M059J (cell line): ENCODE data around the gene ZSCAN2. TPM values are rescaled to one million over a fixed set of nuclear protein-coding genes. Genes with fewer than 3 reads are reported as not detected.
"Not testable (repeated sequence)": the region's sequence is repeated elsewhere in the genome, so short reads cannot be mapped to it uniquely, and the experiment has no call there.

Experiments
- DNase-seq: peaks from one replicate; pipeline ENCODE4 v3.0.0-alpha.2; 2012; ENCODE audit warnings: low read depth
- total RNA-seq: library from RNA; depleted of rRNA; stranded (reverse); fragments of >200 nt; shearing (Covaris generic); gene quantifications from 2 replicates; pipeline ENCODE4 v1.2.3, GENCODE V29; 2014

ZSCAN2 gene
- total RNA-seq, 1 experiment from 2014 or later: 7.5 TPM

DNA sequence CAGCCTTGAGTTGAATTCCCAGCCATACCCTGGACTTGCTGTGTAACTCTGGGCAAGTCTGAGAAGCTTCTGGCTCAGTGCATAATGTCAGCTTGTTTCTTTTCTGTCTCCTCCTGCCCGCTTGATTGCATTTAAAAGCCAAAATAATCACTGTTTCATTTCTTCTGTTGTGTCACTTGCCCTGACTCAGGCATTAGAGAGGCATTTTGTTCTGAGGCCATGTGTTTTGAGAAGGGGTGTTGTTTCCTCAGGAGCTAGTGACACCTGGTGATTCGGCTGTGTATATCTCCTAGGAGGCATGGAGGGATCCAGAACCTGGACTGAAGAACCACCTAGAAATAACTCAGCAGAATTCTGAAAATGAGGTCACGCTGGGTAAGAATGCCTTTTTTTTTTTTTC is 37.3 kb downstream of the ZSCAN2 start:
- DNase-seq: peak; percentile 49

DNA sequence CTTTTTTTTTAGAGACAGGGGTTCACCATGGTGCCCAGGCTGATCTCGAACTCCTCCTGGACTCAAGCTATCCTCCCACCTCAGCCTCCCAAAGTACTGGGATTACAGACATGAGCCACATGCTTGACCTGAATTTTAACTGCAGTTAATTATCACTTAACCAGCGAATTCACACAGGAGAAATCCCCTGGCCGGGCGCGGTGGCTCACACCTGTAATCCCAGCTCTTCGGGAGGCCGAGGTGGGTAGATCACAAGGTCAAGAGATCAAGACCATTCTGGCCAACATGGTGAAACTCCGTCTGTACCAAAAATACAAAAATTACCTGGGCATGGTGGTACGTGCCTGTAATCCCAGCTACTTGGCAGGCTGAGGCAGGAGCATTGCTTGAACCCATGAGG is 41.1 kb downstream of the ZSCAN2 start:
- not testable (repeated sequence) for DNase-seq

DNA sequence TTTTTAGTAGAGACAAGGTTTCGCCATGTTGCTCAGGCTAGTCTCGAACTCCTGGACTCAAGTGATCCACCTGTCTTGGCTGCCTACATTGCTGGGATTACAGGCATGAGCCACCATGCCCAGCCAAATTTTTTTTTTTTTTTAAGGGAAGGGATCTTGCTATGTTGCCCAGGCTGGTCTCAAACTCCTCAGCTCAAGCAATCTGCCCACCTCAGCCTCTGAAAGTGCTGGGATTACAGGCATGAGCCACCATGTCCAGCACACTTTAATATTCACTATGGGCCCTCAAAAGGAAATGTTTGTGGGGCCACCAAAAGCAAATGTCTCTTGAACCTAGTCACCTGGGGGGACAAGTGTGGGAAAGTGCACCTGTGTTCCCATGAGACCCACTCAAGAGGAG is 41.8 kb downstream of the ZSCAN2 start:
- not testable (repeated sequence) for DNase-seq

DNA sequence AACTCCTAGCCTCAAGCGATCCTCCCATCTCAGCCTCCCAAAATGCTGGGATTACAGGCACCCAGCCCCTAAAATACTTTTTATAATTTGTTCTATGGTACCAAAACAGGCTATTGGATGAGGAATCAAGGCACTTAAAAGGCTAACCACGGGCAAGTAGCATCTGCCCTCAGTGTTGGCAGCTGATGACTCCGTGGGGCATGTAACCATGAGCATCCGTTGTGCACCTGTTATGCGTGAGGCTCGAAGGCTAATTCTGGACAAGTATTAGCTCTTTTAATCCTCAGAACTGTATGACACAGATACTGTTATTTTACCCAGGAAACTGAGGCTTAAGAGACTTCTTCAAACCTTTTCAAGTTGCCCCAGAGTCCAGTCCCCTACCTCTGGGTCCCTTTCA is 43.0 kb downstream of the ZSCAN2 start:
- no peak for DNase-seq

DNA sequence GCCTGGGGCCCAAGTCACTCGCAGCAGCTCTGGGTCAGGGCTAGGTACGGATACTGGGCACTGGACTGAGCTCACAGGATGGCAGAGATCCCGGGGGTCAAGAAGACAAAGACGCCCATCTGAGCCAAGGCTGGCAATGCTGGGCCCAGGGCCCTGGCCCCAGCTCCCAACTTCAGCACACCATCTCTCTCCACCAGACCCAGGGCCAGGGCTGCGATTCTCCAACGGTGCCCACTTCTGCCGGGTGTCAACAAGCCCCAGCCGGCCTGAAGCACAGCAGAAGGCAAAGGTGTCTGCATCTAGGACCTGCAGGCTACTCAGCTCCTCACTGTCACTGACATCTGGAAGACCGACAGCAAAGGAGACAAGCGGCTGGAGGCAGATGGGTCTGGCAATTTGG is 44.7 kb downstream of the ZSCAN2 start:
- no peak for DNase-seq

DNA sequence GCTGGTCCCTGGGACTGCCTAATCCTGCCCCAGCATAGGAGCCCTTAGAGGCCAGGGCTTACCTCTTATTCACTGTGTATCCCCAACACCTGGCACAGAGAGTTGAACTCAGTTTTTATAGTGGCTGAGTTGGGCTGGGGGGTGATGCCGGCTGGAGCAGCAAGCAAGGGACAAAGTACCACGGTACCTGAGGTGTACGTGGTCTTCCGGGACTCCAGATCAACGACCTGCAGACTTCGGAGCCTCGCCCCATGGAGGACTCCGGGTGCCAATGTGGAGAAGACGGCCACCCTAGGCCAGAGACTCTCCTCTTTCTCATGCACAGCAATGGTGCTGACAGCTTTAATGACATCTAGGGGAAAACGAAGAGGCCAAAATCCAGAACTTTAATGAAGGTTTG is 45.2 kb downstream of the ZSCAN2 start:
- DNase-seq: no peak

DNA sequence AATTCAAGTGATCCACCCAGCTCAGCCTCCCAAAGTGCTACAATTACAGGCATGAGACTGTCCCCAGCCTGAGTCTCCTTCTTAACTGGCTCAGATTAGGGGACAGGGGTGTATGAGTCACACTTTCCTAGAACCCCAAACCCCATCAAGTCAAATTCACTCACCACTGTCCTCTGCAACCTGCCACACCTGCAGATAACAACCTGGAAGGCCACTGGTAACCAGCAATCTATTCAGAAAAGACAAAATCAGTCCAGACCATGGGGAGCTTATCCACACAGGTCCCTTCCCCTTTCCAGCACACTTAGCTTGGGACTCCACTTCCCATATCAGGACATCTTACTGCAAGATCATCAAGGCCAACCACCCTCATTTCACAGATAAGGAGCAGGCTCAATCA is 46.9 kb downstream of the ZSCAN2 start:
- DNase-seq: no peak

DNA sequence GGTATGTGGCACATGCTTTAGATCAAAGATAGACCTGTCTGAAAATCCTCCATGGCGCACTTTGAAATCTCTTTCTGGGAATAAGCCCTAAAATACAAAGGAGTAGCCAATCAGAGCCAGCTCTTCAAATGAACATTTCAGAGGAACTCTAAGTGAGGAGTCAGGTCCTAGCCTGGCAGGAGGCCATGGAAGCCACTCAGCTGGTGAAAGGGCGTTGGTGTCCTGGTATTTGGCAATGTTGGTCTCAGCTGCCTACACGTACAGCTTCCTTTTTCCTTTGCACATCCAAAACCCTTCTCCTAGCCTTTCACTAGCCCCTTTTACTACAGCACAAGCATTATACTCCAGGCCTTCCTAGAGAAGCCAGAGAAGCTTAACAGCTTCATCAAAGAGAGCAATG is 47.7 kb downstream of the ZSCAN2 start:
- no peak for DNase-seq

DNA sequence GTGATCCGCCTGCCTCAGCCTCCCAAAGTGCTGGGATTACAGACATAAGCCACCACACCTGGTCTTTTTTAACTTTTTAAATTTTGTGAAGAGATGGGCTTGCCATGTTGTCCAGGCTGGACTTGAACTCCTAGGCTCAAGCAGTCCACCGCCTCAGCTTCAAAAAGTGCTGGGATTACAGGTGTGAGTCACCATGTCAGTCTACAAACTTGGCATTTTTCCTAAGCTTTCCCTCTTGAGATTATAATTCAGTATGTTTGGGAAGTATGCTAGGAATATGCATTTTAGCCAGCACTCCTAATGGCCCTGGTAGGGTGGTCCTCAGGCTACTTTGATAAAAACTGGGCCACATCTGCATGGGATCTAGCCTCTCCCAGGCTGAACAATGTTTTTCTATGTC is 48.9 kb downstream of the ZSCAN2 start:
- peak; percentile 57 for DNase-seq

DNA sequence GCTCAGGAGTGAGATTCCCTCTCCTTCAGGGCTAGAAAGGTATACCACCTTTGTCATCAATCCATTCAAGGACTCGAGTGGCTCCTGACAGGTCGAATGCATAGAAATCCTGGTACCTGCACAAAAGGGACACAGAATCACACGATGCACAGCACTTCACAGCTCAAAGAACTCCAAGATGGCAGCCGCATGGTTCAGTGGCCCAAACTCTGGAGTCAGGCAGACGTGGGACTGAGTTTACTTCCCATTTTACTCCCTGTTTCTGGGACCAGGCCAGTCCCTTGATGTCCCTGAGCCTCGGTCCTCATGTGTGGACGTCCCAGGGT is 52.7 kb downstream of the ZSCAN2 start:
- no peak for DNase-seq

DNA sequence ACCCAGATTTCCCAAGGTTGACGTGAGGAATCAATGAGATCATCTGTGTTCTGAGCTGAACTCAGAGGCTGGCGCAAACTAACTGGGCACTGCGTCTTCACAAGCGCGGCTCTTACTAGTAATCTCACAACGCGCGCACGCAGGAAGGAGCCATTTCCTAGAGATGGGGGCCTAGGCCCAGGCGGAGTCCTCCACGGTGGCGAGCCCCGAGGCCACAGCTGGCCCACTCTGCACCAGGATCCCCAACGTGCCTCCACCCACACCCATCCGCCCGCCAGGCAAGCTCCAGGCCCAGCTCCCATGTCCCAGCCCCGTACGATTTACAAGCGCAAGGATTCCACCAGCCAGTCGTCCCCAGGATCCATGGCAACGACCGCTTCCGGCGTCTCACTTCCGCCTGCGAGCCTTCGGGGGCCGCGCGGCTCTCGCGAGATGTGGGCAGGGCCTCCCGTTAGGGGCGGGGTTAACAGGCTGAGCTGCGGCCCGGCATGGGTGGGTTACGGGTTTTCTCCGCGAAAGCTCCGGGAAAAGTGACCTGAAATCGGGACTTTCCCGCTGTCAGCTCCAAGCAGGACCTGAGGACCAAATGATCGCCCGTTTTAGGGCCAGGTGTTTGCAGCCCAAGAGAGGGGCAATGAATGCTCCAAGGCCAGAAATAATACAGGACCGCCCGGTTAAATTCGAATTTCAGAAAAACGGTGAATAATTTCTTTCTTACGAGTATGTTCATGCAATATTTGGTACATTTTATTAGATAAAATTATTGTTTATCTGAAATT is 53.3 kb downstream of the ZSCAN2 start, which contains the start of gene WDR73:
Gene WDR73, minus strand, starts transcription at position 374 of the 779 bp plus-strand sequence. Its CDS starts 9 bp downstream, at position 365.
- peak; percentile 92 for DNase-seq

DNA sequence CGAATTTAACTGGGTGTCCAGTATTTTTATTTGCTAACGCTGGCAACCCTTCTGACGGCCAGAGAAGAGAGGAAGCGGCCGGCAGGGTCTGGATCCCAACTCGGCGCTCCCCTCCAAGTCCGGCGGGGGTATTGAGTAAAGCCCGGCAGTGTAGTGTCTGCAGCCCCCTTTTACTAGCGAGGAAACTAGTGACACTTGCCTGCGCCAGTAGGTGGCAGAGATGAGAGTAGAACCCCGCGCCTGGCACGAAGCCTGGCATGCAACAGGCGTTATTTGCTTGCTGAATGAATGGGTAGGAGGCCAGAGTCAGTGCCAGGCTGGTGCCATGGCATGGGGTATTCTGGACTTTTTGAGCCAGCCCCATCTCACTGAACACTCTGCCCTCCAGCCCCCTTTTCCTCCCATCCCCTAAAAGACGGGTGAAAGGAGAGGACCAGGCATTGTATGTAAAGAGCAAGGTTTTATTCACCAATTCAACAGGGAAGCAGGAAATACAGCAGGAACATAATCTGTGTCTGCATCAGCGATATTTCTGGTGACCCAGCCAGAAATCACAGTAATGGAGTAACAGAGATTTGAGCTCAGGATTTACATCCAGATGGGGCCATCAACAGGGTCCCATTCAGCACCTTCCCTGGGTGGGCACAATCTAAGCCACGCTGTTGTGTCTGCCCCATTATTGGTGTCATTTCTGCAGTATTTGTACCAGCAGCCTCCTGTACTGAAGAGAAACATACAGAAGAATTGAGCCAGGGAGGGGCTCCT is 54.1 kb downstream of the ZSCAN2 start:
- DNase-seq: peak; percentile 81

DNA sequence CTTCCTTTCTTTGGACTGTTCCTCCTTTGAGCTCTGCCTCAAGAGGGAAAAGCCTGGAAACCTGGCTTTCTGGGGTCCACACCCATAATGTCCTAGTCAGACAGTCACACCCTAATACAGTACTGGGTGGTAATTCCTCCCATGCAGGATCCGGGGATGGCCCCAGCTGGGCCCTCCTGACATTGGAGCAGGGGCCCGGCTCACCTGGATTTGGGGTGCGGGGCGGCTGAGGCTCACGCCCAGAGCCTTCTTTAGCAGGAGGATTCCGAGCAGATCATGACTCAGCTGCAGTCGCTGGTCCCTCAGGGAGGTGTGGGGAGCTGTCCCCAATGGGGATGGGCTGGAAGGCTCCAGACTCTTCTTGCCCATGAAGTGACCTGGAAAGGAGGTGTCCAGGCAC is 56.2 kb downstream of the ZSCAN2 start:
- no peak for DNase-seq

DNA sequence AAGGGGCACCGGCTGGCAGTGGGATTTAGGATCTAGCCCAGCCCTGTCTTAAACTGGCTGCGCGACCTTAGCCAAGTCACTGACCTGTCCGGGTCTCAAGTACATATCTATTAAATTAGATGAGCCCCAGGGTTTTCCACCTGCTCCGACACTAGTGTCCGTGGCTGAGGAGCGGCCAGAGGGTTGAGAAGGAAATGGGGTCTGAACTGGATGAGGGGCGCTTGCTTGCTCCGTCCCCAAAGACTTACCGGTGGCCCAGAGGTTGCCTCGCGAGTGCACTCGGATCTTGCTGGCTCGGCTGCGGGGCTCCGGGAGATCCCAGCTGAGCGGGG is 56.9 kb downstream of the ZSCAN2 start:
- DNase-seq: no peak

DNA sequence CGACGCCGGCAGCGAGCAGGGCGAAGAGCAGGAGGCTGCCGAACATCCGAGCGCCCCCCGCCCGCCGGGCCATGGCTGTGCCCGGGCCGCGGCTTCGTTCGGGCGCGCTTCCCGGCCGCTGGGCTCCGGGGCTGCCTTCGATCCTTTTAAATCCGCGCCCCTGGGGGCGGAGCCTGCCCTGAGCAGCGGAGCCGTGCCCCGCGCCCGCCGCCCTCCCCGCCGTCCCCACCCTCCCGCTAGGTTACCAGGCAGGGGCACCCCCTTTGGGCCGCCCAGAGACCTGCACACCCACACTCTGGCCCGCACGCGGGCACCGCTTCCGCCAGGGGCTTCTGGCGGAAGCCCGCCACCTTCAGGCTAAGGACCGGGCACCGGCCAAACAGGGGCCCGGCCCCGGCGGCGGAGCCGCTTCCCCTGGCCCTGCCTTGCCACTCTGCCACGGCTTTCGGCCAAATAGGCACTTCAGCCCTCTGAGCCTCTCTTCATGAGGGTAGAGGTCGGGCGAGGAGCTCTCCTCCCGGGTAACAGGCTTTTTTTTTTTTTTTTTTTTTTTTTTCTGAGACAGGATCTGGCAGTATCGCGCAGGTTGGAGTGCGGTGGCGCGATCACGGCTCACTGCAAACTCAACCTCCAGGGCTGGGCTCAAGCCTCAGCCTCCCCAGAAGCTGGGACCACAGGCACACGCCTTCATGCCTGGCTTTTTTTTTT is 57.4 kb downstream of the ZSCAN2 start, which contains the start of gene NMB:
Gene NMB, minus strand, starts transcription at position 120 of the 708 bp plus-strand sequence. Its CDS starts 47 bp downstream, at position 73.
- peak; percentile 68 for DNase-seq

DNA sequence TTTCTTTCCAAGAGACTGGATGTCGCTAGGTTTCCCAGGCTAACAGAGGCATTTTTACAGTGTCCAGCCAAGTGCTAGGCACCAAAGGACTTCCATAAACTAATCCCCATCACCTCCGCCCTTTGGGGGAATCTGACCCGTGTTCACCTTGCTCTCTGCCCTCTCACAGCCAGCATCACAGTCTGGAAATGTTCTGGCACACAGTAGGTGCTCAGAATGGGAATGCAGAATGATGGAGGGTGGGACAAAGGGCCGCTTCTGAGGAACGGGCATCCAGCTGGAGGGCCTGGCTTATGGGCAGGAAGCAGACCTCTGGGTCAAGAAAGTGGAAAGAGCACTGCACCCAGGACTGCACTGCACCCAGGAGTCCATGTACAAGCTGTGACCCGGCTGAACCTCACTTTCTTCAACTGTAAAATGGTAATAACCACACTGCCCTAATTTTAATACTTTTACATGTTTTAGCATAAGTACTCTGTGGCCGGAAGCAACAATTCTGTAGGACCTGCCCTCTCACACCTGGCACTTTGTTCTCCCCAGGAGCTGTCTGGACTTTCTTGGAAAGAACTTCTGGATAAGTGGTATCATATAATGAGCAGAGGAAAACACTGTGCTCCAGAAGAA is 58.1 kb downstream of the ZSCAN2 start:
- no peak for DNase-seq

DNA sequence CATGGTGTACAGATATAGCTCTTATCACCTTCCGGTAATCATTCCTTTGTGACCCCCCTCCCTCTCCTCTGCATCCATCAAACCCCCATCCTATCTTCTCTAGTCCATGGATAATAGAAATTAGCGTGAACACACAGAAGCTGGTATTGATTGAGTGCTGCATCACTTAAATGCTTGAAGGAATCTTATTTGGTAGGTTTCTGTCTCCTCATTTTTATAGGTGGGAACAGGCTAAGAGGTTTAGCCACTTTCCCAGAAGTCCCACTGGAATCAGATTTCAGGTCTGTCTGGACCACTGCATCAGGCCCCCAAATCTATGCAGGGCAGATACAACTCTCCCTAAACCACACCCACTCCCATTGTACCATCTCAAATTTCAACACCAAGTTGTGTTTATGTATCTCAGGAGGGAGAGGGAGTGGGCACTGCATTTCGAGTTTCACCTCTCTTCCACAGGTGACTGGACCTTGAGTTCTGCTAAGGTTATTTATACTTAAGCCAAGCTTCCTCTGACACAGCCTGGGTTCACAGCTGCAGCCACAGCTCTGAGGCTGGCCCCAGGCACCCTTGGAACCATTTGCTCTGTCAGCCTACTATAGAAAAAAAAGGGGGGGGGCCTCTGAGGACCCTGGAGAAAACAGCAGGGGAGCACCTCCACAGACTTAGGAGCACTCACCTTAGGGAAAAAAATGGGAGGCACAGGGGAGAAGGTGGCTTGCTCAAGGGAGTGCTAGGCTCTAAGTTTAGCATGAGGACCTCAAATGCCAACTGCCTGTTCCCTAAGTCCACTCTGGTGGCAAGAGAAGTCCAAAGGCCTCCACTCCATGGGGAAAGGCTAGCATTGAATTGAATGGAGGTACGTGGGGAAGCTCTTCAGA is 59.3 kb downstream of the ZSCAN2 start:
- DNase-seq: no peak

DNA sequence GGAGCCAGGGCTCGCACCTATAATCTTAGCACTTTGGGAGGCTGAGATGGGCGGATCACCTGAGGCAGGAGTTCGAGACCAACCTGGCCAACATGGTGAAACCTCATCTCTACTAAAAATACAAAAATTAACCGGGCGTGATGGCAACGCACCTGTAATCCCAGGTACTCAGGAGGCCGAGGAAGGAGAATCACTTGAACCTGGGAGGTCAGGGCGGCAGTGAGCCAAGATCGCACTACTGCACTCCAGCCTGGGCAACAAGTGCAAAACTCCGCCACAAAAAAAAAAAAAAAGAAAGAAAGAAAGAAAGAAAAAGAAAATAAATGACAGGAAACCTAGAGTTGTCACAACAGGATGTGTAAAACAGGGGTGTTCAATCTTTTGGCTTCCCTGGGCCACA is 60.2 kb downstream of the ZSCAN2 start:
- no peak for DNase-seq

DNA sequence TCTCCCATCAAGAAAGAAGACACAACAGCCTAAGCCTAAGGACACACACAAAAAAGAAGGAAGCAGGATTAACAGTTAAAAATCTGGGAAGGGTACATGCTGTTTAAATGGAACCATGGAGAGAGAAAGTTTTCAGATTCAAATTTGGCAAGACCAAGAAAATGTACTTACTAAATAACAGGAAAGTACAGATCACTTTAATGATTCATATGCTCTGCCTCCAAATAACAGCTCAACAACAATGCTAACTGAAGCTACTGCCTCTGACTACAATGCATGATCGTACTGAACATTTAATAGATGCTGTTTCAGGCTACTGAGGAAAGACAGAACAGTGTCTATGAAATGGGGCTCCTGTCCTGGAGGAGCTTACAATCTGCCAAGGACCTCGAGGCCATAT is 65.6 kb downstream of the ZSCAN2 start:
- DNase-seq: no peak

DNA sequence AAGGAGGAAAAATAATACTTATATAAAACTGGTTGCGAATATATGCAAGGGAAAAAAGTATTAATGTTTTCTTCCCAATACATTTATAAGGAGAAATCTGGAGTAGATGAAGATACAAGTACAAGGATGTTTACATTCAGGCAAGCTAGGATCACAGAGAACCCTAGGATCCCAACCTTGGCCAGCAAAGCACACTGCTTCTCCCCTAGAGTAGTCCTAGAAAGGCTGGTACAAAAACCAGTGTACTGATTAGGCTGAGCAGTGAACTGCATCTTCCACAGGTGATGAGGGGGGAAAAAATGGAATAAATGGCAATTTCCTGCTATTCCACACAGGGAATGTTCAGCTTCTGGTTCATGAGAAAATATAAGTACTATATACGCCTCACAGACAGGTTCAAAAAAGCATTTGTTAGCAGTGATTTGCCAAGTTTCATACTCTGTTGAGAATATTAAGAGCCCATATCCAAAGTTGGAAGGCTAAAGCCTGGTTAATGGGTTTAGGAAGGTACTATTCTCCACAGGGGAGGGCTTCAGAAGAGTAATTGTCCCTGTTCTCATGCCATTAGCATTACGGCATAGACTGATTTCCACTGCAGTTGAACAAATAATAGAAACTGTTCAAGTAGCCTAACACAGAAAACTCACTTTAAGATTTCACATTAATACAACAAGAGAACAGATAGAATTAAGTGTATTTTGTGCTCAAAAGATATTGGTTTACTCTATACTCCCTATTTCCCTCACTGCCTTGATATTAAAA is 67.6 kb downstream of the ZSCAN2 start:
- no peak for DNase-seq
